SK-N-SH treated with all-trans-retinoic acid at 6 μM for 48 hours (cell line): Measurements from ENCODE around the gene BRAP.

Experiments
- ARNTL ChIP-seq: fragments of 450-650 bp; formaldehyde crosslinking; IDR thresholded peaks from 2 replicates; pipeline ENCODE4 v1.5.0; 2020; ENCODE audit warnings: low read depth, mild to moderate bottlenecking, moderate library complexity, borderline replicate concordance
- BACH2 ChIP-seq: fragments of 250-450 bp; sonication (Bioruptor Pico); IDR thresholded peaks from 2 replicates; pipeline ENCODE4 v1.9.0; 2021; ENCODE audit warnings: mild to moderate bottlenecking, borderline replicate concordance
- GLIS3 ChIP-seq: fragments of 250-450 bp; sonication (Bioruptor Pico); IDR thresholded peaks from 2 replicates; pipeline ENCODE4 v1.5.0; 2020; ENCODE audit warnings: mild to moderate bottlenecking, moderate library complexity
- TCF4 ChIP-seq: fragments of 250-450 bp; sonication (Bioruptor Pico); IDR thresholded peaks from 2 replicates; pipeline ENCODE4 v1.8.0; 2021; ENCODE audit warnings: mild to moderate bottlenecking, moderate library complexity, borderline replicate concordance
- TOX ChIP-seq: fragments of 250-450 bp; sonication (Bioruptor Pico); IDR thresholded peaks from 2 replicates; pipeline ENCODE4 v1.8.0; 2021; ENCODE audit warnings: mild to moderate bottlenecking, moderate library complexity, borderline replicate concordance
- ZFP30 ChIP-seq: fragments of 450-650 bp; formaldehyde crosslinking; IDR thresholded peaks from 2 replicates; pipeline ENCODE4 v1.5.0; 2022; ENCODE audit warnings: mild to moderate bottlenecking, moderate library complexity
- TF ChIP-seq, protein P1 (sequence below): fragments of 250-450 bp; sonication (Bioruptor Pico); IDR thresholded peaks from 2 replicates; pipeline ENCODE4 v1.5.1; 2020; ENCODE audit warnings: low read depth, mild to moderate bottlenecking, moderate library complexity
- TF ChIP-seq, protein P2 (sequence below): fragments of 250-450 bp; sonication (Bioruptor Pico); IDR thresholded peaks from 2 replicates; pipeline ENCODE4 v1.8.0; 2020; ENCODE audit warnings: mild to moderate bottlenecking, moderate library complexity, borderline replicate concordance

DNA sequence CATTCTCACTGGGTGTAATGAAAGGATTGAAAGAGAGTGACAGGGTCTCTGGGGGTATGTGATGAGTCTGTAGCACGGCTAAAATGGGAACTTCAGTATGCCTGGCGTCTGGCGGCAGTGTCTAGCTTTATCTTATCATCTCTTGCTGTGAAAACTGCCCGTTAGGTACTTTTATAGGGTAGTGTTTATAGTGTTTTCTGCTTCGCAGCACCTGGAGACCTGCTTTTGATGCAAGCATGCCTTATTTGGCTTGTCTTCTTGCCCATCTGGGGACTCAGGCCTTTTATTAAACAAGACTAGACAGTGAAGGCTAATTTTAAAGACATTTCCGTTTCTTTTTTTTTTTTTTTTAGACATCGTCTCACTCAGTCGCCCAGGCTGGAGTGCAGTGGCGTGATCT, 44.7 kb upstream of the BRAP start:
- TF ChIP-seq, protein P1, sequence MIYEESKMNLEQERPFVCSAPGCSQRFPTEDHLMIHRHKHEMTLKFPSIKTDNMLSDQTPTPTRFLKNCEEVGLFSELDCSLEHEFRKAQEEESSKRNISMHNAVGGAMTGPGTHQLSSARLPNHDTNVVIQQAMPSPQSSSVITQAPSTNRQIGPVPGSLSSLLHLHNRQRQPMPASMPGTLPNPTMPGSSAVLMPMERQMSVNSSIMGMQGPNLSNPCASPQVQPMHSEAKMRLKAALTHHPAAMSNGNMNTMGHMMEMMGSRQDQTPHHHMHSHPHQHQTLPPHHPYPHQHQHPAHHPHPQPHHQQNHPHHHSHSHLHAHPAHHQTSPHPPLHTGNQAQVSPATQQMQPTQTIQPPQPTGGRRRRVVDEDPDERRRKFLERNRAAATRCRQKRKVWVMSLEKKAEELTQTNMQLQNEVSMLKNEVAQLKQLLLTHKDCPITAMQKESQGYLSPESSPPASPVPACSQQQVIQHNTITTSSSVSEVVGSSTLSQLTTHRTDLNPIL (CRISPR knock-in tag), result no peak
- TF ChIP-seq ZFP30 (no peak), TCF4 (CRISPR knock-in tag) (no peak), BACH2 (CRISPR knock-in tag) (no peak), ARNTL (no peak), GLIS3 (CRISPR knock-in tag) (no peak), TOX (CRISPR knock-in tag) (no peak)
- TF ChIP-seq, protein P2, sequence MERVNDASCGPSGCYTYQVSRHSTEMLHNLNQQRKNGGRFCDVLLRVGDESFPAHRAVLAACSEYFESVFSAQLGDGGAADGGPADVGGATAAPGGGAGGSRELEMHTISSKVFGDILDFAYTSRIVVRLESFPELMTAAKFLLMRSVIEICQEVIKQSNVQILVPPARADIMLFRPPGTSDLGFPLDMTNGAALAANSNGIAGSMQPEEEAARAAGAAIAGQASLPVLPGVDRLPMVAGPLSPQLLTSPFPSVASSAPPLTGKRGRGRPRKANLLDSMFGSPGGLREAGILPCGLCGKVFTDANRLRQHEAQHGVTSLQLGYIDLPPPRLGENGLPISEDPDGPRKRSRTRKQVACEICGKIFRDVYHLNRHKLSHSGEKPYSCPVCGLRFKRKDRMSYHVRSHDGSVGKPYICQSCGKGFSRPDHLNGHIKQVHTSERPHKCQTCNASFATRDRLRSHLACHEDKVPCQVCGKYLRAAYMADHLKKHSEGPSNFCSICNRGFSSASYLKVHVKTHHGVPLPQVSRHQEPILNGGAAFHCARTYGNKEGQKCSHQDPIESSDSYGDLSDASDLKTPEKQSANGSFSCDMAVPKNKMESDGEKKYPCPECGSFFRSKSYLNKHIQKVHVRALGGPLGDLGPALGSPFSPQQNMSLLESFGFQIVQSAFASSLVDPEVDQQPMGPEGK (CRISPR knock-in tag), result no peak
